Measurements from ENCODE around the gene PAXX. TPM values are rescaled to one million over a fixed set of nuclear protein-coding genes. Genes with fewer than 3 reads are reported as not detected.

Gene PAXX
- total and polyA plus RNA-seq, 9 of the 15 experiments (the other 6 are each of a cell fraction or from before 2014, with no cell fraction given), result 1.2 to 175 (median 38.5) TPM

DNA sequence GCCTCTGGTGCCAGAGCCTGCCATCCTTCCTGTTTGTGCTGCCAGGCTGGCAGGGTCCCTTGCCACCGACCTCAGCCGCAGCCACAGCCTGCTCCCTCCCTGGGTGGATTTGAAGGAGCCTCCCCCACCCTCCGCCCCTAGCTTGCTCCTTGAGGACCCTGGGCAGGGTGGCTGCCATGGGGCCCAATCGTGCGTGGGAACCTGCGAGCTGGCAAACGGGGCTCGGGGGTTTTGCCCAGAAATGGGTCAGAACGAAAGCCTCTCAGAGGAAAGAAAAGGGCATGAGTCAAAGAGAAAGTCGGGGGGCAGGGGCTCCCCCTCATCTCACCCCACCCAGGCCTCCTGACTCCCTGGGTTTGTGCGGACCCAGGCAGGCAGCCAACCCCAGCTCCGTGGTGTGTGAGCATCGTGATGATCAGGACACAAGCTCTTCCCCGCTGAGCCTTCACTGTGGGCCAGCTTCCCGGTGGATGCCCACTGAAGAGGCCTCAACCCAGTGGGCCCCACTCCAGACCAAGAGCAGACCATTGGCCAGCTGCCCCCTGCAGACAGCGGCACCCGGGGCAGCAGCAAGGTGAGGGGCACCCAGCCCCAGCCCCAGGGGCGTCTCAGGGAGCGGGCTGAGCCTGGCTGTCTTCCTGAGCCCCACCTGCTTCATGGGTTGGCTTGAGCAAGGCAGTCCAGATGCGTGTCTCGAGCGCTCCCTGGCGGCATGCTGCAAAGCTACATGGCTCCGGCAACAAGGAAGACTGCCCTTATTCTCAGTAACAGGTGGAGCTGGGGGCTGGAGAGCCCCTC is 42.7 kb downstream of the PAXX start (continued):
- TF ChIP-seq RAD21 (CRISPR knock-in tag; conservative IDR thresholded peaks at IDR 0.05 in 1 of 2, IDR thresholded peaks at IDR 0.05 in 1 of 2) (peak; percentile 85 to 95), EZH2 (IDR thresholded peaks at IDR 0.05; ENCODE audit: borderline replicate concordance, low read depth, low read length) (no peak), BRF2 (IDR thresholded peaks at IDR 0.05; ENCODE audit: borderline replicate concordance, insufficient read depth, insufficient read length) (no peak), KLF6 (CRISPR knock-in tag; IDR thresholded peaks at IDR 0.05; ENCODE audit: borderline replicate concordance) (no peak), ZNF41 (CRISPR knock-in tag; conservative IDR thresholded peaks at IDR 0.05) (no peak)
- TF ChIP-seq, protein P1, sequence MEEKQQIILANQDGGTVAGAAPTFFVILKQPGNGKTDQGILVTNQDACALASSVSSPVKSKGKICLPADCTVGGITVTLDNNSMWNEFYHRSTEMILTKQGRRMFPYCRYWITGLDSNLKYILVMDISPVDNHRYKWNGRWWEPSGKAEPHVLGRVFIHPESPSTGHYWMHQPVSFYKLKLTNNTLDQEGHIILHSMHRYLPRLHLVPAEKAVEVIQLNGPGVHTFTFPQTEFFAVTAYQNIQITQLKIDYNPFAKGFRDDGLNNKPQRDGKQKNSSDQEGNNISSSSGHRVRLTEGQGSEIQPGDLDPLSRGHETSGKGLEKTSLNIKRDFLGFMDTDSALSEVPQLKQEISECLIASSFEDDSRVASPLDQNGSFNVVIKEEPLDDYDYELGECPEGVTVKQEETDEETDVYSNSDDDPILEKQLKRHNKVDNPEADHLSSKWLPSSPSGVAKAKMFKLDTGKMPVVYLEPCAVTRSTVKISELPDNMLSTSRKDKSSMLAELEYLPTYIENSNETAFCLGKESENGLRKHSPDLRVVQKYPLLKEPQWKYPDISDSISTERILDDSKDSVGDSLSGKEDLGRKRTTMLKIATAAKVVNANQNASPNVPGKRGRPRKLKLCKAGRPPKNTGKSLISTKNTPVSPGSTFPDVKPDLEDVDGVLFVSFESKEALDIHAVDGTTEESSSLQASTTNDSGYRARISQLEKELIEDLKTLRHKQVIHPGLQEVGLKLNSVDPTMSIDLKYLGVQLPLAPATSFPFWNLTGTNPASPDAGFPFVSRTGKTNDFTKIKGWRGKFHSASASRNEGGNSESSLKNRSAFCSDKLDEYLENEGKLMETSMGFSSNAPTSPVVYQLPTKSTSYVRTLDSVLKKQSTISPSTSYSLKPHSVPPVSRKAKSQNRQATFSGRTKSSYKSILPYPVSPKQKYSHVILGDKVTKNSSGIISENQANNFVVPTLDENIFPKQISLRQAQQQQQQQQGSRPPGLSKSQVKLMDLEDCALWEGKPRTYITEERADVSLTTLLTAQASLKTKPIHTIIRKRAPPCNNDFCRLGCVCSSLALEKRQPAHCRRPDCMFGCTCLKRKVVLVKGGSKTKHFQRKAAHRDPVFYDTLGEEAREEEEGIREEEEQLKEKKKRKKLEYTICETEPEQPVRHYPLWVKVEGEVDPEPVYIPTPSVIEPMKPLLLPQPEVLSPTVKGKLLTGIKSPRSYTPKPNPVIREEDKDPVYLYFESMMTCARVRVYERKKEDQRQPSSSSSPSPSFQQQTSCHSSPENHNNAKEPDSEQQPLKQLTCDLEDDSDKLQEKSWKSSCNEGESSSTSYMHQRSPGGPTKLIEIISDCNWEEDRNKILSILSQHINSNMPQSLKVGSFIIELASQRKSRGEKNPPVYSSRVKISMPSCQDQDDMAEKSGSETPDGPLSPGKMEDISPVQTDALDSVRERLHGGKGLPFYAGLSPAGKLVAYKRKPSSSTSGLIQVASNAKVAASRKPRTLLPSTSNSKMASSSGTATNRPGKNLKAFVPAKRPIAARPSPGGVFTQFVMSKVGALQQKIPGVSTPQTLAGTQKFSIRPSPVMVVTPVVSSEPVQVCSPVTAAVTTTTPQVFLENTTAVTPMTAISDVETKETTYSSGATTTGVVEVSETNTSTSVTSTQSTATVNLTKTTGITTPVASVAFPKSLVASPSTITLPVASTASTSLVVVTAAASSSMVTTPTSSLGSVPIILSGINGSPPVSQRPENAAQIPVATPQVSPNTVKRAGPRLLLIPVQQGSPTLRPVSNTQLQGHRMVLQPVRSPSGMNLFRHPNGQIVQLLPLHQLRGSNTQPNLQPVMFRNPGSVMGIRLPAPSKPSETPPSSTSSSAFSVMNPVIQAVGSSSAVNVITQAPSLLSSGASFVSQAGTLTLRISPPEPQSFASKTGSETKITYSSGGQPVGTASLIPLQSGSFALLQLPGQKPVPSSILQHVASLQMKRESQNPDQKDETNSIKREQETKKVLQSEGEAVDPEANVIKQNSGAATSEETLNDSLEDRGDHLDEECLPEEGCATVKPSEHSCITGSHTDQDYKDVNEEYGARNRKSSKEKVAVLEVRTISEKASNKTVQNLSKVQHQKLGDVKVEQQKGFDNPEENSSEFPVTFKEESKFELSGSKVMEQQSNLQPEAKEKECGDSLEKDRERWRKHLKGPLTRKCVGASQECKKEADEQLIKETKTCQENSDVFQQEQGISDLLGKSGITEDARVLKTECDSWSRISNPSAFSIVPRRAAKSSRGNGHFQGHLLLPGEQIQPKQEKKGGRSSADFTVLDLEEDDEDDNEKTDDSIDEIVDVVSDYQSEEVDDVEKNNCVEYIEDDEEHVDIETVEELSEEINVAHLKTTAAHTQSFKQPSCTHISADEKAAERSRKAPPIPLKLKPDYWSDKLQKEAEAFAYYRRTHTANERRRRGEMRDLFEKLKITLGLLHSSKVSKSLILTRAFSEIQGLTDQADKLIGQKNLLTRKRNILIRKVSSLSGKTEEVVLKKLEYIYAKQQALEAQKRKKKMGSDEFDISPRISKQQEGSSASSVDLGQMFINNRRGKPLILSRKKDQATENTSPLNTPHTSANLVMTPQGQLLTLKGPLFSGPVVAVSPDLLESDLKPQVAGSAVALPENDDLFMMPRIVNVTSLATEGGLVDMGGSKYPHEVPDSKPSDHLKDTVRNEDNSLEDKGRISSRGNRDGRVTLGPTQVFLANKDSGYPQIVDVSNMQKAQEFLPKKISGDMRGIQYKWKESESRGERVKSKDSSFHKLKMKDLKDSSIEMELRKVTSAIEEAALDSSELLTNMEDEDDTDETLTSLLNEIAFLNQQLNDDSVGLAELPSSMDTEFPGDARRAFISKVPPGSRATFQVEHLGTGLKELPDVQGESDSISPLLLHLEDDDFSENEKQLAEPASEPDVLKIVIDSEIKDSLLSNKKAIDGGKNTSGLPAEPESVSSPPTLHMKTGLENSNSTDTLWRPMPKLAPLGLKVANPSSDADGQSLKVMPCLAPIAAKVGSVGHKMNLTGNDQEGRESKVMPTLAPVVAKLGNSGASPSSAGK (IDR thresholded peaks at IDR 0.05), result no peak
- TF ChIP-seq, protein P2, sequence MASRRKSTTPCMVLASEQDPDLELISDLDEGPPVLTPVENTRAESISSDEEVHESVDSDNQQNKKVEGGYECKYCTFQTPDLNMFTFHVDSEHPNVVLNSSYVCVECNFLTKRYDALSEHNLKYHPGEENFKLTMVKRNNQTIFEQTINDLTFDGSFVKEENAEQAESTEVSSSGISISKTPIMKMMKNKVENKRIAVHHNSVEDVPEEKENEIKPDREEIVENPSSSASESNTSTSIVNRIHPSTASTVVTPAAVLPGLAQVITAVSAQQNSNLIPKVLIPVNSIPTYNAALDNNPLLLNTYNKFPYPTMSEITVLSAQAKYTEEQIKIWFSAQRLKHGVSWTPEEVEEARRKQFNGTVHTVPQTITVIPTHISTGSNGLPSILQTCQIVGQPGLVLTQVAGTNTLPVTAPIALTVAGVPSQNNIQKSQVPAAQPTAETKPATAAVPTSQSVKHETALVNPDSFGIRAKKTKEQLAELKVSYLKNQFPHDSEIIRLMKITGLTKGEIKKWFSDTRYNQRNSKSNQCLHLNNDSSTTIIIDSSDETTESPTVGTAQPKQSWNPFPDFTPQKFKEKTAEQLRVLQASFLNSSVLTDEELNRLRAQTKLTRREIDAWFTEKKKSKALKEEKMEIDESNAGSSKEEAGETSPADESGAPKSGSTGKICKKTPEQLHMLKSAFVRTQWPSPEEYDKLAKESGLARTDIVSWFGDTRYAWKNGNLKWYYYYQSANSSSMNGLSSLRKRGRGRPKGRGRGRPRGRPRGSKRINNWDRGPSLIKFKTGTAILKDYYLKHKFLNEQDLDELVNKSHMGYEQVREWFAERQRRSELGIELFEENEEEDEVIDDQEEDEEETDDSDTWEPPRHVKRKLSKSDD (conservative IDR thresholded peaks at IDR 0.05; ENCODE audit: low read length), result 0 out of 2 replicates have a peak, but pooled peaks have one; percentile 36

All from K562 (cell line).